B cell (primary cell): Measurements from ENCODE around the gene PDIA4. TPM values are rescaled to one million over a fixed set of nuclear protein-coding genes. Genes with fewer than 3 reads are reported as not detected.
A peak's percentile ranks its signal among the peaks of the same experiment; 100 is the strongest.

Experiments used
- ATAC-seq: fragments of 200-7000 bp; cut with Tn5 transposase; one replicate; pipeline ENCODE4 v1.10.0; 2021; ENCODE audit warnings: low read depth, mild to moderate bottlenecking, moderate number of reproducible peaks, moderate library complexity
- CTCF ChIA-PET: fragments of 350-600 bp; sonication (Branson Sonifier 250); formaldehyde crosslinking; loops from one replicate; lab custom pipeline; 2021; ENCODE audit warnings: antibody characterized with exemption, inconsistent platforms; lab: Charles Lee
- POLR2A ChIA-PET: fragments of 350-600 bp; sonication (Branson Sonifier 250); formaldehyde crosslinking; loops from one replicate; lab custom pipeline; 2021; ENCODE audit warnings: antibody characterized with exemption; lab: Charles Lee
- DNase-seq: peaks from one replicate; pipeline ENCODE4 v3.0.0; 2013
- H2AFZ ChIP-seq: 2 replicates; pipeline ENCODE4 v1.6.1; 2012; ENCODE audit warnings: mild to moderate bottlenecking, low read depth, low read length; ENCODE audit not compliant: insufficient read depth, poor library complexity, severe bottlenecking
- H3K27ac ChIP-seq, 2 donors: 1 replicate in 1 of 2; 2 replicates in 1 of 2; pipeline ENCODE4 v1.5.1; 2012 to 2013; ENCODE audit warnings: low read length in 2 of 2, mild to moderate bottlenecking in 2 of 2, moderate library complexity in 1 of 2
- H3K27me3 ChIP-seq, 4 experiments: fragments of 200-600 bp in 1 of 4; sonication (generic) in 1 of 4; replicated peaks in 1 of 4; 1 replicate in 2 of 4; 2 replicates in 2 of 4; pipeline versions ENCODE4 v1.6.1 to v1.7.0; 2013 to 2016; ENCODE audit warnings: low read length in 3 of 4, mild to moderate bottlenecking in 2 of 4, mixed read lengths in 1 of 4, moderate library complexity in 1 of 4; ENCODE audit not compliant: insufficient read depth in 4 of 4, control insufficient read depth in 3 of 4; ENCODE audit errors: control extremely low read depth in 1 of 4
- H3K36me3 ChIP-seq, 2 experiments: replicated peaks in 1 of 2; 1 replicate in 1 of 2; 2 replicates in 1 of 2; pipeline versions ENCODE4 v1.6.1 to v1.7.1; 2013; ENCODE audit warnings: low read length in 1 of 2; ENCODE audit not compliant: insufficient read depth in 2 of 2, control insufficient read depth in 1 of 2; ENCODE audit errors: control extremely low read depth in 1 of 2, extremely low read depth in 1 of 2
- H3K4me1 ChIP-seq, 2 donors: fragments of 200-600 bp in 1 of 2; sonication (generic) in 1 of 2; 1 replicate in 1 of 2; 2 replicates in 1 of 2; pipeline versions ENCODE4 v1.5.1 to v1.6.1; 2013 to 2017; ENCODE audit warnings: low read length in 2 of 2; ENCODE audit not compliant: control insufficient read depth in 2 of 2, insufficient read depth in 2 of 2
- H3K4me2 ChIP-seq: replicated peaks from 2 replicates; pipeline ENCODE3; 2012; ENCODE audit warnings: mild to moderate bottlenecking, low read depth, low read length; ENCODE audit not compliant: poor library complexity, severe bottlenecking
- H3K4me3 ChIP-seq, 5 experiments: fragments of 200-600 bp in 1 of 5; sonication (generic) in 1 of 5; 1 replicate in 3 of 5; 2 replicates in 2 of 5; pipeline versions ENCODE4 v1.5.1 to v1.7.0; 2011 to 2016; ENCODE audit warnings: low read length in 4 of 5, mild to moderate bottlenecking in 4 of 5, low read depth in 2 of 5, control low read depth in 1 of 5, moderate library complexity in 1 of 5; ENCODE audit not compliant: insufficient read depth in 1 of 5; ENCODE audit errors: control extremely low read depth in 1 of 5, extremely low read depth in 1 of 5
- H3K79me2 ChIP-seq: fragments of 200-600 bp; sonication (generic); one replicate; pipeline ENCODE4 v1.6.0; 2016; ENCODE audit warnings: low read length; ENCODE audit not compliant: control insufficient read depth, insufficient read depth
- H3K9ac ChIP-seq: fragments of 200-600 bp; sonication (generic); 2 replicates; pipeline ENCODE4 v1.6.1; 2017; ENCODE audit warnings: mild to moderate bottlenecking, low read length, moderate library complexity
- H3K9me3 ChIP-seq, 3 donors: one replicate each; pipeline versions ENCODE4 v1.6.1 to v1.7.1; 2013; ENCODE audit warnings: low read length in 2 of 3; ENCODE audit not compliant: control insufficient read depth in 2 of 3, insufficient read depth in 1 of 3; ENCODE audit errors: control extremely low read depth in 1 of 3
- H4K20me1 ChIP-seq: 2 replicates; pipeline ENCODE4 v1.6.0; 2012; ENCODE audit warnings: mild to moderate bottlenecking, low read length; ENCODE audit not compliant: insufficient read depth, control insufficient read depth, poor library complexity, severe bottlenecking
- H3K27ac Mint-ChIP-seq: one replicate; pipeline ENCODE4 v1.8.0; 2021; ENCODE audit warnings: mixed read lengths
- H3K27me3 Mint-ChIP-seq: one replicate; pipeline ENCODE4 v1.8.0; 2021; ENCODE audit warnings: mixed read lengths
- H3K4me1 Mint-ChIP-seq: one replicate; pipeline ENCODE4 v1.8.0; 2021; ENCODE audit warnings: mixed read lengths
- H3K4me3 Mint-ChIP-seq: one replicate; pipeline ENCODE4 v1.8.0; 2021; ENCODE audit warnings: mixed read lengths
- H3K9me3 Mint-ChIP-seq: one replicate; pipeline ENCODE4 v1.8.0; 2022; ENCODE audit warnings: mixed read lengths; ENCODE audit not compliant: insufficient read depth
- CTCF ChIP-seq: fragments of 200-600 bp; IDR thresholded peaks from one replicate; pipeline ENCODE4 v1.8.0; 2022; ENCODE audit warnings: antibody characterized with exemption, mild to moderate bottlenecking
- EZH2 ChIP-seq: IDR thresholded peaks from 2 replicates; pipeline ENCODE4 v1.6.1; 2012; ENCODE audit warnings: borderline replicate concordance, low read depth, mild to moderate bottlenecking, moderate library complexity, low read length; ENCODE audit not compliant: insufficient read depth, poor library complexity, severe bottlenecking
- WGBS: methylation state at CpG from one replicate; pipeline ENCODE4 v1.1.5; 2013; ENCODE audit warnings: missing lambda C conversion rate; ENCODE audit not compliant: insufficient coverage; 5-methylcytosine and 5-hydroxymethylcytosine counted together
- intact Hi-C: fragments of 100-400 bp; cut with micrococcal nuclease; formaldehyde crosslinking; loops from one replicate; pipeline ENCODE4 v1.10.0; 2022
- polyA plus RNA-seq: library from polyadenylated mRNA; depleted of rRNA; stranded (reverse); fragments of >200 nt; gene quantifications from 2 replicates; pipeline ENCODE4 v1.2.3, GENCODE V29; 2012
- total RNA-seq, 2 donors: library from RNA; stranded (reverse); fragments of 120-200 nt in 1 of 2; gene quantifications; 1 replicate in 1 of 2; 2 replicates in 1 of 2; pipeline versions ENCODE4 v1.2.3 to v1.2.4, GENCODE V29; 2013 to 2022

PDIA4 gene
- total and polyA plus RNA-seq, 2 donors (not counting 1 experiment from before 2014, with no cell fraction given) = 31.6 to 34.7 TPM

- H3K27me3 Mint-ChIP-seq = no peaks in the 10 kb centered on the region
- H3K4me1 Mint-ChIP-seq = peaks cover 53% of the 10 kb centered on the region
- no peaks in the 10 kb centered on the region for H3K27me3 ChIP-seq
- no peaks in the 10 kb centered on the region for H3K79me2 ChIP-seq
- peak overlapping the region; percentile 80 for H3K4me2 ChIP-seq
- intact Hi-C loops = loop anchor here (1.0 kb wide), 2 partner anchors 98 to 107 kb away; partner anchors contain the start of gene ZNF786
- no peaks in the 10 kb centered on the region for H3K36me3 ChIP-seq
- TF ChIP-seq EZH2 (no peak), CTCF (no peak)
- peak; percentile 89 for DNase-seq
- POLR2A ChIA-PET = interaction anchor here (0.6 to 1.1 kb wide), 4 partner anchors 32 to 285 kb away, joined by 3 to 5 read pairs (median 4); partner anchors contain the start of genes CUL1 and EZH2
- WGBS = under 1% methylated on average over 23 of the region's 38 CpGs
- H3K4me1 ChIP-seq = peaks cover 38 to 39% of the 10 kb centered on the region in 2 donors
- peaks cover 2% of the 10 kb centered on the region for H3K9me3 Mint-ChIP-seq
- H3K9ac ChIP-seq = peak overlapping the region; percentile 58
- H3K9me3 ChIP-seq = peaks cover 0 to 3% (median 0%) of the 10 kb centered on the region in 3 donors
- ATAC-seq = peak; percentile 50
- H3K4me3 Mint-ChIP-seq = peak overlapping the region; percentile 99
- H3K27ac Mint-ChIP-seq = peak overlapping the region; percentile 92
- peak overlapping the region; percentile 70 for H2AFZ ChIP-seq
- peak overlapping the region; percentile 45 to 70 (median 58) for H3K4me3 ChIP-seq
- H3K27ac ChIP-seq = peak overlapping the region in 1 of 2 donors; percentile 65
- no peaks in the 10 kb centered on the region for H4K20me1 ChIP-seq
- CTCF ChIA-PET = interaction anchor here (1.2 to 9.4 kb wide), 8 partner anchors 17 to 100 kb away, joined by 3 to 64 read pairs (median 8); partner anchors contain the start of genes EZH2 and PDIA4
Observed at GRCh38 chr7:148983200-148984146, 44.8 kb downstream of the PDIA4 start.
